ENCODE data around the gene RHBDL3. TPM values are rescaled to one million over a fixed set of nuclear protein-coding genes. Genes with fewer than 3 reads are reported as not detected.

The RHBDL3 gene, protein sequence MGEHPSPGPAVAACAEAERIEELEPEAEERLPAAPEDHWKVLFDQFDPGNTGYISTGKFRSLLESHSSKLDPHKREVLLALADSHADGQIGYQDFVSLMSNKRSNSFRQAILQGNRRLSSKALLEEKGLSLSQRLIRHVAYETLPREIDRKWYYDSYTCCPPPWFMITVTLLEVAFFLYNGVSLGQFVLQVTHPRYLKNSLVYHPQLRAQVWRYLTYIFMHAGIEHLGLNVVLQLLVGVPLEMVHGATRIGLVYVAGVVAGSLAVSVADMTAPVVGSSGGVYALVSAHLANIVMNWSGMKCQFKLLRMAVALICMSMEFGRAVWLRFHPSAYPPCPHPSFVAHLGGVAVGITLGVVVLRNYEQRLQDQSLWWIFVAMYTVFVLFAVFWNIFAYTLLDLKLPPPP
- total RNA-seq, result under 1 TPM; 0.26 to 0.66 TPM

DNA sequence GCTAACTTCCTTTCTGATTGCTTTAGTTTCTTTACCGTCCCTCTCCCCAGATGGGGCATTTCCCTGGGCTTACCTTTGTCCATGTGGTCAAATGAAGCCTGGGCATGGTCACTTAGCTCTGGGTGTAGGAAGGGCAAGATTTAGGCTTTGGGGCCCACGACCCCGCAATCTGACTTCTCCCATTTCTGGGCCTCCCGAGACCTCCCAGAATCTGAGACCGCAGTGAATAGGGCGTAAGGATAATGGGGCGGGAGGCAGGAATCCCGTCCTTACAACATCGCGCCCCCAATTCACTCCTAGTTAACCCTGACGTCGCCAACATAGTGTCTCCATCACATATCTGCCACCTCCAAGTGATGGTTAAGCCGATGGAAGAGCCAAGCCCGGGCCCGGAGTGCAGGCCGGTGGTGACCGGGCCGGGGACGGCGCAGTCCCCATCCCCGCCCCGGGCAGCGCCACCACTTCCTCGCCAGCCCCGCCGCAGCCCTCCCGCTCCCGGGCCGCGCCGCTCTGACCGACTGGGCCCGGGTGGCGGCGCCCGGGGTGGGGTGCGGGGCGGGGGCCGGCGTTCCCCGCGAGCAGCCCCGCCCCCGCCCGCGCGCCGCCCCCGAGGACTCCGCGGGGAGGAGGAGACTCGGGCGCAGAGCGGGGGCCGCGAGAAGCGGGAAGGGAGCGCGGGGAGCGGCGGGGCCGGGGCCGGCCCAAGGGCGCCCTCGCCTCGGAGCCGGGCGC is at the start of gene RHBDL3:
Gene RHBDL3 (plus strand): TSS at position 641 of the 732 bp plus-strand sequence. CDS start 358 bp downstream, outside the sequence.
- Histone ChIP-seq H3K27ac (no peak within 1 kb of the TSS), H3K9me3 (no peaks in the 10 kb centered on the region), H3K27me3 (peaks cover 0 to 11% of the 10 kb centered on the region in 2 donors), H3K36me3 (replicated peaks in 1 of 2; ENCODE audit: insufficient read depth in 1 of 2, low read depth in 2 of 2) (no peaks in the 10 kb centered on the region), H3K4me3 (peak within 1 kb of the TSS in 1 of 2 donors; percentile 27), H3K4me1 (peaks cover 25% of the 10 kb centered on the region)
- 9 to 30% methylated on average over 10 to 34 of the region's 68 CpGs for WGBS, 2 donors
- TF ChIP-seq, protein P1, sequence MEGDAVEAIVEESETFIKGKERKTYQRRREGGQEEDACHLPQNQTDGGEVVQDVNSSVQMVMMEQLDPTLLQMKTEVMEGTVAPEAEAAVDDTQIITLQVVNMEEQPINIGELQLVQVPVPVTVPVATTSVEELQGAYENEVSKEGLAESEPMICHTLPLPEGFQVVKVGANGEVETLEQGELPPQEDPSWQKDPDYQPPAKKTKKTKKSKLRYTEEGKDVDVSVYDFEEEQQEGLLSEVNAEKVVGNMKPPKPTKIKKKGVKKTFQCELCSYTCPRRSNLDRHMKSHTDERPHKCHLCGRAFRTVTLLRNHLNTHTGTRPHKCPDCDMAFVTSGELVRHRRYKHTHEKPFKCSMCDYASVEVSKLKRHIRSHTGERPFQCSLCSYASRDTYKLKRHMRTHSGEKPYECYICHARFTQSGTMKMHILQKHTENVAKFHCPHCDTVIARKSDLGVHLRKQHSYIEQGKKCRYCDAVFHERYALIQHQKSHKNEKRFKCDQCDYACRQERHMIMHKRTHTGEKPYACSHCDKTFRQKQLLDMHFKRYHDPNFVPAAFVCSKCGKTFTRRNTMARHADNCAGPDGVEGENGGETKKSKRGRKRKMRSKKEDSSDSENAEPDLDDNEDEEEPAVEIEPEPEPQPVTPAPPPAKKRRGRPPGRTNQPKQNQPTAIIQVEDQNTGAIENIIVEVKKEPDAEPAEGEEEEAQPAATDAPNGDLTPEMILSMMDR (IDR thresholded peaks at IDR 0.05), result no peak
- no peak for TF ChIP-seq POLR2A (IDR thresholded peaks at IDR 0.05)
- intact Hi-C loops (cut with DNase I), result no loop called here
- ATAC-seq (peak; percentile 51), DNase-seq (peak in 1 of 4 donors; percentile 41)

DNA sequence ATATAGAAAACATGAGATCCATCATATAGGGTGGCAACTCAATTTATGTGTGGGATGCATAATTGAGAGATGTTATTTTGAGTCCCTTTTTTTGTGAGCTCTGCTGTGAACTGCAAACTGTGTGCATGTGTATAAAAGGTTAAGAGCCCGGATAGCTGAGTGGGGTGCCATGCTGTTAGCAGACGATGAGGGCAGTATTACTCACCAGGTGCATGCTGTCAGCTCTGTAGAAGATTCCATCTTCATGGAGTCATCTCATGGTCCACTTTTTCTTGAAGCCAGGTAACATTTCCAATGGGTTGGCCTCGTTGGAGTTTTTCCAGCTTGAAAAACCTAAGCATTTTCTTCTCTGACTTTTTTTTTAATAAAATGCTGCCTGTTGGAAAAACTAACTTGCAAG is 43.0 kb upstream of the RHBDL3 start:
- H3K36me3 ChIP-seq (replicated peaks in 1 of 2; ENCODE audit: insufficient read depth in 1 of 2, low read depth in 2 of 2), result peaks cover 0 to 5% of the 10 kb centered on the region in 2 donors
- intact Hi-C loops (cut with DNase I), result no loop called here
- 64 to 67% methylated on average over 3 of the region's 3 CpGs for WGBS, 2 donors
- ATAC-seq (no peak), DNase-seq (no peak)
- H3K27me3 ChIP-seq, result no peaks in the 10 kb centered on the region
- no peak overlapping the region for H3K27ac ChIP-seq
- H3K9me3 ChIP-seq, result no peaks in the 10 kb centered on the region
- no peak for TF ChIP-seq POLR2A (IDR thresholded peaks at IDR 0.05)
- TF ChIP-seq, protein P1 (IDR thresholded peaks at IDR 0.05), result no peak
- no peaks in the 10 kb centered on the region for H3K4me1 ChIP-seq
- H3K4me3 ChIP-seq, result no peak overlapping the region

DNA sequence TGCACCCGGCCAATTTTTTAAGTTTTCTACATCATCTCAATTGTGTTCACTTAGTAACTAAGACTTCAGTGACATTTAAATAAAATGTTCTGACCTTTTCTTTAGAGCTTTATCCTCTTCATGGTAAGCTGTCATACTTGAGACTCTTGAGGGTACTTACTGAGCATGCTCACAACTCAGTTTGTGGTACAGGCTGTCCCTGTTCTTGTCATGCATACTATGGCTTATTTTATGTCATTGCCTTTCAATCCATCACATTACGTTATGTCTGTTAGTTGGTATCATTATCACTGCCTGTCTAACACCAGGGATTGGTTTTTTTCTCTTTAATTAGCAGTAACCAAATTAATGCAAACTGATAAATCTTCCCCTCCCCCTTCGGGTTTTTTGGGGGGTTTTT is 41.9 kb upstream of the RHBDL3 start:
- no peaks in the 10 kb centered on the region for H3K4me1 ChIP-seq
- TF ChIP-seq, protein P1 (IDR thresholded peaks at IDR 0.05), result no peak
- no peak for TF ChIP-seq POLR2A (IDR thresholded peaks at IDR 0.05)
- no peak overlapping the region for H3K4me3 ChIP-seq
- intact Hi-C loops (cut with DNase I), result no loop called here
- H3K36me3 ChIP-seq (replicated peaks in 1 of 2; ENCODE audit: insufficient read depth in 1 of 2, low read depth in 2 of 2), result peaks cover 0 to 5% of the 10 kb centered on the region in 2 donors
- H3K27me3 ChIP-seq, result no peaks in the 10 kb centered on the region
- H3K9me3 ChIP-seq, result no peaks in the 10 kb centered on the region
- H3K27ac ChIP-seq, result no peak overlapping the region
- ATAC-seq (no peak), DNase-seq (no peak)
- WGBS, 2 donors, result 73 to 75% methylated on average over 3 of the region's 3 CpGs

DNA sequence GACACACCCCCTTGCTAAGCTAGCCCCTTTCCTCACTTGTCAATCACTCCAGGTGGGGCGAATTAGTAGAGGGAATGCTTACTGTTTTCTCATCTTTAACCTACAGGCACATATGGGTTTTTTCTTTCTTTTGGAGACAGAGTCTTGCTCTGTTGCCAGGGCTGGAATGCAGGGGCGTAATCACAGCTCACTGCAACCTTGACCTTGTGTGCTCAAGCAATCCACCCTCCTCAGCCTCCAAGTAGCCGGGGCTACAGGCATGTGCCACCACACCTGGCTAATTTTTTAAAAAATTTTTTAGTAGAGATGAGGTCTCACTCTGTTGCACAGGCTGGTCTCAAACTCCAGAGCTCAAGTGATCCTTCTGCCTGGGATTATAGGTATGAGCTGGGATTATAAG is 38.7 kb upstream of the RHBDL3 start:
- no peak for ATAC-seq
- Histone ChIP-seq H3K36me3 (replicated peaks in 1 of 2; ENCODE audit: insufficient read depth in 1 of 2, low read depth in 2 of 2) (peaks cover 0 to 3% of the 10 kb centered on the region in 2 donors), H3K27me3 (no peaks in the 10 kb centered on the region), H3K4me1 (no peaks in the 10 kb centered on the region), H3K27ac (no peak overlapping the region), H3K4me3 (no peak overlapping the region), H3K9me3 (no peaks in the 10 kb centered on the region)
- TF ChIP-seq, protein P1 (IDR thresholded peaks at IDR 0.05), result no peak
- TF ChIP-seq POLR2A (IDR thresholded peaks at IDR 0.05), result no peak
- intact Hi-C loops (cut with DNase I), result no loop called here
- DNase-seq, result no peak
- WGBS, 2 donors, result 48 to 61% methylated on average over 3 of the region's 3 CpGs
